B cell (primary cell): ENCODE measurements around the gene TMEM221. TPM values are rescaled to one million over a fixed set of nuclear protein-coding genes. Genes with fewer than 3 reads are reported as not detected.

ENCODE experiments used
- ATAC-seq: fragments of 200-7000 bp; cut with Tn5 transposase; one replicate; pipeline ENCODE4 v1.10.0; 2021; ENCODE audit warnings: low read depth, mild to moderate bottlenecking, moderate number of reproducible peaks, moderate library complexity
- CTCF ChIA-PET: fragments of 350-600 bp; sonication (Branson Sonifier 250); formaldehyde crosslinking; loops from one replicate; lab custom pipeline; 2021; ENCODE audit warnings: antibody characterized with exemption, inconsistent platforms; lab: Charles Lee
- POLR2A ChIA-PET: fragments of 350-600 bp; sonication (Branson Sonifier 250); formaldehyde crosslinking; loops from one replicate; lab custom pipeline; 2021; ENCODE audit warnings: antibody characterized with exemption; lab: Charles Lee
- DNase-seq: peaks from one replicate; pipeline ENCODE4 v3.0.0; 2013
- H2AFZ ChIP-seq: 2 replicates; pipeline ENCODE4 v1.6.1; 2012; ENCODE audit warnings: mild to moderate bottlenecking, low read depth, low read length; ENCODE audit not compliant: insufficient read depth, poor library complexity, severe bottlenecking
- H3K27ac ChIP-seq, 2 donors: 1 replicate in 1 of 2; 2 replicates in 1 of 2; pipeline ENCODE4 v1.5.1; 2012 to 2013; ENCODE audit warnings: low read length in 2 of 2, mild to moderate bottlenecking in 2 of 2, moderate library complexity in 1 of 2
- H3K27me3 ChIP-seq, 4 experiments: fragments of 200-600 bp in 1 of 4; sonication (generic) in 1 of 4; replicated peaks in 1 of 4; 1 replicate in 2 of 4; 2 replicates in 2 of 4; pipeline versions ENCODE4 v1.6.1 to v1.7.0; 2013 to 2016; ENCODE audit warnings: low read length in 3 of 4, mild to moderate bottlenecking in 2 of 4, mixed read lengths in 1 of 4, moderate library complexity in 1 of 4; ENCODE audit not compliant: insufficient read depth in 4 of 4, control insufficient read depth in 3 of 4; ENCODE audit errors: control extremely low read depth in 1 of 4
- H3K36me3 ChIP-seq, 2 experiments: replicated peaks in 1 of 2; 1 replicate in 1 of 2; 2 replicates in 1 of 2; pipeline versions ENCODE4 v1.6.1 to v1.7.1; 2013; ENCODE audit warnings: low read length in 1 of 2; ENCODE audit not compliant: insufficient read depth in 2 of 2, control insufficient read depth in 1 of 2; ENCODE audit errors: control extremely low read depth in 1 of 2, extremely low read depth in 1 of 2
- H3K4me1 ChIP-seq, 2 donors: fragments of 200-600 bp in 1 of 2; sonication (generic) in 1 of 2; 1 replicate in 1 of 2; 2 replicates in 1 of 2; pipeline versions ENCODE4 v1.5.1 to v1.6.1; 2013 to 2017; ENCODE audit warnings: low read length in 2 of 2; ENCODE audit not compliant: control insufficient read depth in 2 of 2, insufficient read depth in 2 of 2
- H3K4me2 ChIP-seq: replicated peaks from 2 replicates; pipeline ENCODE3; 2012; ENCODE audit warnings: mild to moderate bottlenecking, low read depth, low read length; ENCODE audit not compliant: poor library complexity, severe bottlenecking
- H3K4me3 ChIP-seq, 5 experiments: fragments of 200-600 bp in 1 of 5; sonication (generic) in 1 of 5; 1 replicate in 3 of 5; 2 replicates in 2 of 5; pipeline versions ENCODE4 v1.5.1 to v1.7.0; 2011 to 2016; ENCODE audit warnings: low read length in 4 of 5, mild to moderate bottlenecking in 4 of 5, low read depth in 2 of 5, control low read depth in 1 of 5, moderate library complexity in 1 of 5; ENCODE audit not compliant: insufficient read depth in 1 of 5; ENCODE audit errors: control extremely low read depth in 1 of 5, extremely low read depth in 1 of 5
- H3K79me2 ChIP-seq: fragments of 200-600 bp; sonication (generic); one replicate; pipeline ENCODE4 v1.6.0; 2016; ENCODE audit warnings: low read length; ENCODE audit not compliant: control insufficient read depth, insufficient read depth
- H3K9ac ChIP-seq: fragments of 200-600 bp; sonication (generic); 2 replicates; pipeline ENCODE4 v1.6.1; 2017; ENCODE audit warnings: mild to moderate bottlenecking, low read length, moderate library complexity
- H3K9me3 ChIP-seq, 3 donors: one replicate each; pipeline versions ENCODE4 v1.6.1 to v1.7.1; 2013; ENCODE audit warnings: low read length in 2 of 3; ENCODE audit not compliant: control insufficient read depth in 2 of 3, insufficient read depth in 1 of 3; ENCODE audit errors: control extremely low read depth in 1 of 3
- H4K20me1 ChIP-seq: 2 replicates; pipeline ENCODE4 v1.6.0; 2012; ENCODE audit warnings: mild to moderate bottlenecking, low read length; ENCODE audit not compliant: insufficient read depth, control insufficient read depth, poor library complexity, severe bottlenecking
- H3K27ac Mint-ChIP-seq: one replicate; pipeline ENCODE4 v1.8.0; 2021; ENCODE audit warnings: mixed read lengths
- H3K27me3 Mint-ChIP-seq: one replicate; pipeline ENCODE4 v1.8.0; 2021; ENCODE audit warnings: mixed read lengths
- H3K4me1 Mint-ChIP-seq: one replicate; pipeline ENCODE4 v1.8.0; 2021; ENCODE audit warnings: mixed read lengths
- H3K4me3 Mint-ChIP-seq: one replicate; pipeline ENCODE4 v1.8.0; 2021; ENCODE audit warnings: mixed read lengths
- H3K9me3 Mint-ChIP-seq: one replicate; pipeline ENCODE4 v1.8.0; 2022; ENCODE audit warnings: mixed read lengths; ENCODE audit not compliant: insufficient read depth
- EZH2 ChIP-seq: IDR thresholded peaks from 2 replicates; pipeline ENCODE4 v1.6.1; 2012; ENCODE audit warnings: borderline replicate concordance, low read depth, mild to moderate bottlenecking, moderate library complexity, low read length; ENCODE audit not compliant: insufficient read depth, poor library complexity, severe bottlenecking
- WGBS: methylation state at CpG from one replicate; pipeline ENCODE4 v1.1.5; 2013; ENCODE audit warnings: missing lambda C conversion rate; ENCODE audit not compliant: insufficient coverage; 5-methylcytosine and 5-hydroxymethylcytosine counted together
- intact Hi-C: fragments of 100-400 bp; cut with micrococcal nuclease; formaldehyde crosslinking; loops from one replicate; pipeline ENCODE4 v1.10.0; 2022
- polyA plus RNA-seq: library from polyadenylated mRNA; depleted of rRNA; stranded (reverse); fragments of >200 nt; gene quantifications from 2 replicates; pipeline ENCODE4 v1.2.3, GENCODE V29; 2012
- total RNA-seq, 2 donors: library from RNA; stranded (reverse); fragments of 120-200 nt in 1 of 2; gene quantifications; 1 replicate in 1 of 2; 2 replicates in 1 of 2; pipeline versions ENCODE4 v1.2.3 to v1.2.4, GENCODE V29; 2013 to 2022
- TF ChIP-seq, protein P1 (sequence below): fragments of 200-600 bp; IDR thresholded peaks from one replicate; pipeline ENCODE4 v1.8.0; 2022; ENCODE audit warnings: antibody characterized with exemption, mild to moderate bottlenecking

Gene TMEM221
- total and polyA plus RNA-seq, 2 donors (not counting 1 experiment from before 2014, with no cell fraction given) = not detected

DNA sequence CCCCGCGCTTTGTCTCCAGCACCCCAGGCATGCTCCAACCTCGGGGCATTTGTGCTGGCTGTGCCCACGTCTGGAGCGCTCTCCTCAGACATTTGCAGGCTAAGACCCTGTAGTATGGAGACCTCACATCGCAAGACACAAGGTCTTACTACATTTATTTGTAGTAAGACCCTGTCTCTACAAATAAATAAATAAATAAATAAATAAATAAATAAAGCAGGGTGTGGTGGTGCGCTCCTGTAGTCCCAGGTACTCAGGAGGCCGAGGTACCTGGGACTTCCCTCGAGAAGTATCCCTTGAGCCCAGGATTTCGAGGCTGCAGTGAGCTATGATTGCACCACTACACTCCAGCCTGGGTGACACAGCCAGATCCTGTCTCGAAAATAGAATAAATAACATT lies 7.7 kb upstream of the TMEM221 start:
- Histone ChIP-seq H3K9me3 (peaks cover 0 to 11% (median 3%) of the 10 kb centered on the region in 3 donors), H3K4me1 (peaks cover 7 to 10% of the 10 kb centered on the region in 2 donors), H4K20me1 (no peaks in the 10 kb centered on the region), H3K27me3 (peaks cover 0 to 63% (median 20%) of the 10 kb centered on the region in 4 experiments), H3K36me3 (no peaks in the 10 kb centered on the region), H3K9ac (no peak overlapping the region), H3K4me3 (no peak overlapping the region), H2AFZ (no peak overlapping the region), H3K79me2 (no peaks in the 10 kb centered on the region), H3K4me2 (no peak overlapping the region), H3K27ac (no peak overlapping the region)
- H3K27ac Mint-ChIP-seq = no peak overlapping the region
- ATAC-seq (no peak), DNase-seq (no peak)
- 75% methylated on average over 7 of the region's 11 CpGs for WGBS
- TF ChIP-seq EZH2 = no peak
- TF ChIP-seq, protein P1, sequence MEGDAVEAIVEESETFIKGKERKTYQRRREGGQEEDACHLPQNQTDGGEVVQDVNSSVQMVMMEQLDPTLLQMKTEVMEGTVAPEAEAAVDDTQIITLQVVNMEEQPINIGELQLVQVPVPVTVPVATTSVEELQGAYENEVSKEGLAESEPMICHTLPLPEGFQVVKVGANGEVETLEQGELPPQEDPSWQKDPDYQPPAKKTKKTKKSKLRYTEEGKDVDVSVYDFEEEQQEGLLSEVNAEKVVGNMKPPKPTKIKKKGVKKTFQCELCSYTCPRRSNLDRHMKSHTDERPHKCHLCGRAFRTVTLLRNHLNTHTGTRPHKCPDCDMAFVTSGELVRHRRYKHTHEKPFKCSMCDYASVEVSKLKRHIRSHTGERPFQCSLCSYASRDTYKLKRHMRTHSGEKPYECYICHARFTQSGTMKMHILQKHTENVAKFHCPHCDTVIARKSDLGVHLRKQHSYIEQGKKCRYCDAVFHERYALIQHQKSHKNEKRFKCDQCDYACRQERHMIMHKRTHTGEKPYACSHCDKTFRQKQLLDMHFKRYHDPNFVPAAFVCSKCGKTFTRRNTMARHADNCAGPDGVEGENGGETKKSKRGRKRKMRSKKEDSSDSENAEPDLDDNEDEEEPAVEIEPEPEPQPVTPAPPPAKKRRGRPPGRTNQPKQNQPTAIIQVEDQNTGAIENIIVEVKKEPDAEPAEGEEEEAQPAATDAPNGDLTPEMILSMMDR = no peak
- peaks cover 38% of the 10 kb centered on the region for H3K27me3 Mint-ChIP-seq
- no peak overlapping the region for H3K4me3 Mint-ChIP-seq
- intact Hi-C loops = no loop called here
- no peaks in the 10 kb centered on the region for H3K9me3 Mint-ChIP-seq
- CTCF ChIA-PET = interaction anchor here (0.6 kb wide), 1 partner anchor 147 kb away, joined by 3 read pairs; the partner anchor contains the start of gene DDA1
- H3K4me1 Mint-ChIP-seq = peaks cover 5% of the 10 kb centered on the region
- POLR2A ChIA-PET = no interaction called here

DNA sequence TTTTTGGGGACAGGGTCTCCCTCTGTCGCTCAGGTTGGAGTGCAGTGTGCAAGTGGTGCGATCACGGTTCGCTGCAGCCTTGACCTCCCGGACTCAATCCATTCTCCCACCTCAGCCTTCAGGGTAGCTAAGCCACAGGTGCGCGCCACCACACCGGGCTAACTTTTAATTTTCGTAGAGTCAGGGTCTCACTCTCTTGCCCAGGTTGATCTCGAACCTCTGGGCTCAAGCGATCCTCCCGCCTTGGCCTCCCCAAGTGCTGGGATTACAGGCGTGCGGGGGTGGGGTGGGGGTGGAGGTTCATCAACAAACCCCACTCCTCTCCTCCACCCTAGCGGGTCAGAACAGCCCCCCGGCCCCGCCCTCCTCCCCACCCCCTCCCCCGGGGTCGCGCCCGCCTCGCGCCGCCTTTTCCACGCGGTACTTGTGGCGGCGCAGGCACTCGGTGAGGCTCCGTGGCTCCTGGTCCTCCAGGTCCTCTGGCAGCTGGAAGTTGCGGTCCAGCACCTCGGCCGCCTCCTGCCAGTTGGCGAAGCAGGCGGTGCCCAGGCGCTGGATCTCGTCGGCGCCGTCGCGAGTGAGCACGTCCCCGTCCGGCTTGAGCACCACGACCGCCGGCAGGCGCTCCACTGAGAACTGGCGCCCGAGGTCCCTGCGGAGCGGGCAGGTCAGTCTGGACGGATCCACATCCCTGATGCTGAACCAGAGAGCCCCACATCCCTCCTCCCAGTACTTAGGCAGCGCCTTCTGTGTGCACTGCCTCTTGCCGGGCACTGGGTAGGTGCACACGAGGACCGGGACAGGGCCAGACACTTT lies 7.0 kb upstream of the TMEM221 start:
- no peak overlapping the region for H3K27ac Mint-ChIP-seq
- no peak for DNase-seq
- peak overlapping the region; percentile 8 for H3K4me2 ChIP-seq
- peaks cover 5% of the 10 kb centered on the region for H3K4me1 Mint-ChIP-seq
- H3K4me3 Mint-ChIP-seq = no peak overlapping the region
- TF ChIP-seq, protein P1 = no peak
- TF ChIP-seq EZH2 = no peak
- intact Hi-C loops = no loop called here
- H3K9me3 Mint-ChIP-seq = no peaks in the 10 kb centered on the region
- no peak overlapping the region for H2AFZ ChIP-seq
- peaks cover 42% of the 10 kb centered on the region for H3K27me3 Mint-ChIP-seq
- 33% methylated on average over 50 of the region's 58 CpGs for WGBS
- ChIA-PET CTCF (no interaction called here), POLR2A (no interaction called here)
- H3K4me1 ChIP-seq = peaks cover 7 to 10% of the 10 kb centered on the region in 2 donors
- H3K4me3 ChIP-seq = no peak overlapping the region
- no peak overlapping the region for H3K9ac ChIP-seq
- no peak overlapping the region for H3K27ac ChIP-seq
- ATAC-seq = no peak
- H3K27me3 ChIP-seq = peaks cover 0 to 66% (median 20%) of the 10 kb centered on the region in 4 experiments
- no peaks in the 10 kb centered on the region for H4K20me1 ChIP-seq
- no peaks in the 10 kb centered on the region for H3K36me3 ChIP-seq
- H3K9me3 ChIP-seq = peaks cover 0 to 11% (median 3%) of the 10 kb centered on the region in 3 donors
- H3K79me2 ChIP-seq = no peaks in the 10 kb centered on the region
